GM12864 (cell line): ENCODE measurements around the gene SDHAF1.
A peak's percentile ranks its signal among the peaks of the same experiment; 100 is the strongest.

Source experiments
- DNase-seq: peaks from one replicate; pipeline ENCODE4 v3.0.0-alpha.2; 2011; ENCODE audit warnings: low read depth
- H3K4me3 ChIP-seq: 2 replicates; pipeline ENCODE4 v1.5.1; 2011; ENCODE audit warnings: mild to moderate bottlenecking, low read depth, low read length, control low read depth
- TF ChIP-seq, protein P1 (sequence below): IDR thresholded peaks from 2 replicates; pipeline ENCODE4 v1.5.1; 2011; ENCODE audit warnings: low read depth, mild to moderate bottlenecking, moderate library complexity, low read length, control low read depth, inconsistent platforms; ENCODE audit errors: missing control alignments

SDHAF1 gene

DNA sequence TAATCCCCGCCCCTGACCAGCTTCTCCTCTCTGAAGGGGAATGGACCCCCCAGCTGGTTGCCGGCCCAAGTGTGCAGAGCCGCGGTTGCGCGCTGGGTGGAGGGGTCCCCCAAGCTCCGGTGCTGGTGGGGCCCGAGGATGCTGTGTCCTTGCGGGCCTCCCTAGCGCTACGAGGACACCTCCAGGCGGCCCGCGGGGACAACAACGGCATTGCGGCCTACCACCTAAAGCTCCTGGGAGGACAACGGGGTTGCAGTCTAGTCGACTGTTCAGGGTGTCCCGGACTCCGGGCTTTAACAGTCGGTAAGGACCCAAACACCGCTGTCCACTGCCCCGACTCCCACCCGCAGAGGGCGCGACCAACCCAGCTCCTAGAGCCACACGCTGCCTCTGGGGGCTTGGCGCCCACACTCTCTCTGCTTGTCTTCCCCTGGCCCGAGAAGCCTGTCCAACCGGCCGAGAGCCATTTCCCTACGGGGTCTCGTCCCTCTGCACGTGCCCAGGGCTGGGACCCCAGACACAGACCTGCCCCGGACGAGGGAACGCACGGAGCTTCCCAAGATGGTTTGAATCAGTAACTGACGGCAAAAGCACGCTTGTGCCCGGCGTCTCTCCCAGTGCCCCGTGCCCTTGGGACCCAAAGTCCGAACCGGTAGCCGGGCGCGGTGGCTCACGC lies 927 bp upstream of the SDHAF1 start:
- no peak for DNase-seq
- TF ChIP-seq, protein P1, sequence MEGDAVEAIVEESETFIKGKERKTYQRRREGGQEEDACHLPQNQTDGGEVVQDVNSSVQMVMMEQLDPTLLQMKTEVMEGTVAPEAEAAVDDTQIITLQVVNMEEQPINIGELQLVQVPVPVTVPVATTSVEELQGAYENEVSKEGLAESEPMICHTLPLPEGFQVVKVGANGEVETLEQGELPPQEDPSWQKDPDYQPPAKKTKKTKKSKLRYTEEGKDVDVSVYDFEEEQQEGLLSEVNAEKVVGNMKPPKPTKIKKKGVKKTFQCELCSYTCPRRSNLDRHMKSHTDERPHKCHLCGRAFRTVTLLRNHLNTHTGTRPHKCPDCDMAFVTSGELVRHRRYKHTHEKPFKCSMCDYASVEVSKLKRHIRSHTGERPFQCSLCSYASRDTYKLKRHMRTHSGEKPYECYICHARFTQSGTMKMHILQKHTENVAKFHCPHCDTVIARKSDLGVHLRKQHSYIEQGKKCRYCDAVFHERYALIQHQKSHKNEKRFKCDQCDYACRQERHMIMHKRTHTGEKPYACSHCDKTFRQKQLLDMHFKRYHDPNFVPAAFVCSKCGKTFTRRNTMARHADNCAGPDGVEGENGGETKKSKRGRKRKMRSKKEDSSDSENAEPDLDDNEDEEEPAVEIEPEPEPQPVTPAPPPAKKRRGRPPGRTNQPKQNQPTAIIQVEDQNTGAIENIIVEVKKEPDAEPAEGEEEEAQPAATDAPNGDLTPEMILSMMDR: peak; percentile 42
- H3K4me3 ChIP-seq: peak overlapping the region; percentile 87

DNA sequence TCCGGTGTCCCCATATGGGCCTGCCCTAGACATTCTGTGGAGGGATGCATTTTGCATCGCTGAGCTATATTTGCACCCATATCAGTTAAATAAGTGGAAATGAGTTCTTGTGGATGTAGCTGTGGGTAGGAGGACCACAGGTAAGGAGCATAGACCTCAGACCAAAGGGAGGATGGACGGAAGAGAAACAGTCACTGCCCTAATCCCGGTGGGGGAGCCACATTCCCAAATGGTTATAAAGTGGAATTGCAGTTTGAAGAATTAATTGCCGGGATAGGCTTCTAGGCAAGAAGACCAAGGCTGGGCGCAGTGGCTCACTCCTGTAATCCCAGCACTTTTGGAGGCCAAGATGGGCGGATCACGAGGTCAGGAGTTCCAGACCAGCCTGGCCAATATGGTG lies 1.8 kb downstream of the SDHAF1 start:
- DNase-seq: no peak
- peak overlapping the region; percentile 87 for H3K4me3 ChIP-seq
- TF ChIP-seq, protein P1: no peak

DNA sequence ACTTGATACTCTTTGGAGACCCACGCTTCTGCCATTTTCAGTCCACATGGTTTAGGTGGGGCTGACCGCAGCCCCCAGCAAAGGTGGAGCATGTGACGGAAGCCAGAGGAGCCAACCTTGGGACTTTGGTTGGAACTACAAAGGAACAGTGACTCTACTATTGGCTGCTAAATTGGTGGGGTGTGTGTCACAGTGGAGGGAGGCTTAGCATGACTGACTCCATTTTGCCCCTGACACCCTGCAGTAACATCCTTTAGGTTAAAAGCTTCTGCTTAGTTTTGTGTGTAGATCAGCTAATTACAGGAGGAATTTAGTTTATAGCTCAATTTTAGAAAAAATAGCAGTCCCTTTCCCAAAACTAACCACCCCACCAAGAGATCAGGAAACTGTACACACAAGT lies 6.6 kb downstream of the SDHAF1 start:
- TF ChIP-seq, protein P1: no peak
- no peak for DNase-seq
- H3K4me3 ChIP-seq: no peak overlapping the region

DNA sequence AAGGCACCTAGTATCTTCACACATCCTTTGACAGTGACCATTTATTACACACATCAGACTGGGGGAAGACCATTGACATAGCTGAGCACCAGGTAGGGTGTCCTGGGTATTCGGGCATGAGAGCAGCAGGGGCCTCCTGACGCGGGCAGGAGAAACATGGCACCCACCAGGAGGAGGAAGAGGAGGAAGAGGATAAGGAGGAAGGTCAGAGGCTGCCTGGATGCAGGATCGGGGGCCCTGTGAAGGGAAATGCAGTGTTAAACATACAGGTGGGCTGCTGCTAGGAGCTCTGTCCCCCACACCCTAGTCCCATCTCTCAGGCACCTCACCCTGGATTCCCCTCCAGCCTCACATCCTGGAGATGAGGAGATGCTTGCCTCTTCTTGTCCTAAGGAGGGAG lies 8.3 kb downstream of the SDHAF1 start:
- no peak overlapping the region for H3K4me3 ChIP-seq
- no peak for DNase-seq
- TF ChIP-seq, protein P1: no peak

DNA sequence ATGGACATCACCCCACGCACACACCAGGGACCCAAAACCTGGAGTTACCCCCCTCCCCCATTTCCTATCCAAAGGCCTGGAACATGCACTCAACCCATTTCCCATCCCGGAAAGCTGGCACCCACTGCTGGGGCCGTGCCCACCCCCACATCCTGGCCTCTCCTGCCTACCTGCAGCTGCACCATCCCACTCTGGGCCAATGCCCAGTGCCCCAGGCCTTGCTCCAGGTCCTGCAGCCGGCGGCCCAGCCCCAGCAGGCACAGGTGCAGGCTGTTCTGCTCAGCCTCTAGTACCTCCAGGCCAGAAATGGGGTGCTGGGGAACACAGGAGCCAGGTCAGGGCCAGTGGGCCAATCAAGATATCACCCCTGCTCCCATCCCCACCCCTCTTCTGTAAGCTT lies 12.0 kb downstream of the SDHAF1 start:
- no peak overlapping the region for H3K4me3 ChIP-seq
- TF ChIP-seq, protein P1: no peak
- no peak for DNase-seq

DNA sequence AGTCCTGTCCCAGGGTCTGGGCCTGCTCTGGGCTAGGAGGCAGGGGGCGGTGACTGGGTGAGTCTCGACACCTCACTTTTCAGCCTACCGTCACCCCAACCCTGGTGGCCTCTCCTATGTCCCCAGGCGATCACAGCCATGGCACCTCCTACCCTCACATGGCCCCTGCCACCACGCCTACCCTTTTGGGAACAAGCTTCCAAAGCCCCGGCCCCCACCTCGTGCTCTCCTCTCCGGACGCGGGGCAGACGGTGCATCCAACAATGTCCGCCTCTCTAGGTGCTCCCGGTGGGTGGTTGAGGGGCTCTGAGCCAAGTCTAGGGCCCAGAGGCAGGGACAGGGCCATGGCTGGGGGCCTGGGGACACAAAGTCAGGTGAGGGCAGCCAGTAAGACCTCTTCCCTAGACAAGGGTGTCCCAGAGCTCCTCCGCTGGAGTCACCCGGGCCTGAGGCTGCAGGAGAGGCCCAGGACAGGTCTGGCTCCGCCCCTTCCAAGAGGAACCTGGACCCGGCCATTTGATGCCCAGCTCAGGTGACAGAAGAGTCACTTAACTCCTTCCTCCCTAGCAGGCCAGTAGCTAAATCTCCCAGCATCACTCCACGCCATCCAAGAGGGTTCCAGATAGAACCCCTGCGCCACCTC lies 13.5 kb downstream of the SDHAF1 start, which contains the start of gene SYNE4:
SYNE4 (minus strand) TSS at position 478 of the 643 bp plus-strand sequence; CDS start at position 346, 132 bp downstream.
- TF ChIP-seq, protein P1: no peak
- H3K4me3 ChIP-seq: peak within 1 kb of the TSS; percentile 26
- no peak for DNase-seq
